Measurements from ENCODE around the gene LINGO4. TPM values are rescaled to one million over a fixed set of nuclear protein-coding genes. Genes with fewer than 3 reads are reported as not detected.

The LINGO4 gene
- total and polyA plus RNA-seq, 2 of the 13 experiments (the other 11 are each of a cell fraction or from before 2014, with no cell fraction given) = 0.02 to 0.05 TPM

- peak; percentile 60 for TF ChIP-seq ZNF574 (CRISPR knock-in tag; IDR thresholded peaks at IDR 0.05)
- TF ChIP-seq PREB (CRISPR knock-in tag; IDR thresholded peaks at IDR 0.05) = no peak
- TF ChIP-seq ZNF430 (CRISPR knock-in tag; IDR thresholded peaks at IDR 0.05) = peak; percentile 72; the same call in 1 of the 2 replicates
- peak; percentile 59 for TF ChIP-seq ZNF232 (CRISPR knock-in tag; IDR thresholded peaks at IDR 0.05; ENCODE audit: borderline replicate concordance)
- TF ChIP-seq AGO2 (optimal IDR thresholded peaks at IDR 0.05; ENCODE audit: low read depth, low read length) = no peak
- TF ChIP-seq FOXO1 (CRISPR knock-in tag; IDR thresholded peaks at IDR 0.05) = peak; percentile 48; the same call in 1 of the 2 replicates
- TF ChIP-seq PHF21A (CRISPR knock-in tag; IDR thresholded peaks at IDR 0.05) = peak; percentile 100
- TF ChIP-seq ATAD3A (CRISPR knock-in tag; IDR thresholded peaks at IDR 0.05) = no peak
- no peak for TF ChIP-seq LCORL (IDR thresholded peaks at IDR 0.05)
- 0 out of 2 replicates have a peak, but pooled peaks have one; percentile 48 for TF ChIP-seq LCORL (CRISPR knock-in tag; IDR thresholded peaks at IDR 0.05)
- peak; percentile 39; the same call in 1 of the 2 replicates for TF ChIP-seq RAD21 (CRISPR knock-in tag; IDR thresholded peaks at IDR 0.05)
- TF ChIP-seq KMT2B (CRISPR knock-in tag; IDR thresholded peaks at IDR 0.05) = peak; percentile 85; the same call in 1 of the 2 replicates
- TF ChIP-seq MYC (CRISPR knock-in tag; IDR thresholded peaks at IDR 0.05; ENCODE audit: borderline replicate concordance) = peak; percentile 69
- TF ChIP-seq ZFX (CRISPR knock-in tag; IDR thresholded peaks at IDR 0.05; ENCODE audit: low read depth) = peak; percentile 49
- no peak for TF ChIP-seq ZNF510 (CRISPR knock-in tag; IDR thresholded peaks at IDR 0.05; ENCODE audit: low read depth)
- TF ChIP-seq ZNF557 (CRISPR knock-in tag; IDR thresholded peaks at IDR 0.05) = 0 out of 2 replicates have a peak, but pooled peaks have one; percentile 55
- peak; percentile 79; the same call in 1 of the 2 replicates for TF ChIP-seq BORCS8-MEF2B (CRISPR knock-in tag; IDR thresholded peaks at IDR 0.05)
- no peak for TF ChIP-seq NFRKB (IDR thresholded peaks at IDR 0.05)
- TF ChIP-seq ZNF740 (CRISPR knock-in tag; IDR thresholded peaks at IDR 0.05) = 0 out of 2 replicates have a peak, but pooled peaks have one; percentile 44
- TF ChIP-seq ZSCAN31 (CRISPR knock-in tag; IDR thresholded peaks at IDR 0.05; ENCODE audit: low read depth) = peak; percentile 93
- no peak for TF ChIP-seq CEBPG (CRISPR knock-in tag; IDR thresholded peaks at IDR 0.05)
- no peak for TF ChIP-seq ARNT (IDR thresholded peaks at IDR 0.05)
- no peak for TF ChIP-seq ZNF326 (CRISPR knock-in tag; IDR thresholded peaks at IDR 0.05; ENCODE audit: borderline replicate concordance)
- no peak for TF ChIP-seq ZNF552 (CRISPR knock-in tag; IDR thresholded peaks at IDR 0.05; ENCODE audit: borderline replicate concordance)
- TF ChIP-seq ZNF256 (CRISPR knock-in tag; conservative IDR thresholded peaks at IDR 0.05) = 0 out of 2 replicates have a peak, but pooled peaks have one; percentile 50
- TF ChIP-seq CBX1 (IDR thresholded peaks at IDR 0.05; ENCODE audit: low read depth) = peak; percentile 82
These were observed 14.9 kb downstream of the LINGO4 start, which contains the start of gene TDRKH (continued) for GRCh38 chr1:151790071-151790939.

Measured in HepG2 (cell line).